SK-N-MC (cell line): ENCODE measurements around the gene MYO9A.

Experiments
- DNase-seq: peaks from one replicate; pipeline ENCODE4 v3.0.0-alpha.2; 2011; ENCODE audit warnings: low read depth, low spot score
- H3K27ac ChIP-seq: fragments of 200-600 bp; sonication (generic); 2 replicates; pipeline ENCODE4 v1.5.1; 2016; ENCODE audit warnings: mixed run types
- H3K36me3 ChIP-seq: fragments of 200-600 bp; sonication (generic); 2 replicates; pipeline ENCODE4 v1.6.1; 2017; ENCODE audit warnings: antibody characterized with exemption, low read length, mixed read lengths; ENCODE audit not compliant: insufficient read depth
- H3K4me3 ChIP-seq: fragments of 200-600 bp; sonication (generic); 2 replicates; pipeline ENCODE4 v1.5.1; 2016
- H3K9ac ChIP-seq: fragments of 200-600 bp; sonication (generic); 2 replicates; pipeline ENCODE4 v1.8.0; 2017; ENCODE audit warnings: mixed run types, mixed read lengths; ENCODE audit not compliant: insufficient read length
- H3K9me3 ChIP-seq: fragments of 200-600 bp; sonication (generic); 2 replicates; pipeline ENCODE4 v1.6.1; 2017; ENCODE audit warnings: low read depth, mild to moderate bottlenecking, antibody characterized with exemption, low read length, moderate library complexity, mixed read lengths
- EZH2 ChIP-seq: fragments of 200-600 bp; sonication (generic); IDR thresholded peaks from one replicate; pipeline ENCODE4 v1.6.1; 2017; ENCODE audit warnings: antibody characterized with exemption
- FOXP2 ChIP-seq: optimal IDR thresholded peaks from 2 replicates; pipeline ENCODE3; 2011; ENCODE audit warnings: mild to moderate bottlenecking, moderate library complexity; ENCODE audit not compliant: insufficient read depth; ENCODE audit errors: extremely low read length, control extremely low read depth
- POLR2AphosphoS5 ChIP-seq: IDR thresholded peaks from 2 replicates; pipeline ENCODE4 v1.6.1; 2012; ENCODE audit warnings: mild to moderate bottlenecking, low read depth, low read length, borderline replicate concordance

MYO9A gene

DNA sequence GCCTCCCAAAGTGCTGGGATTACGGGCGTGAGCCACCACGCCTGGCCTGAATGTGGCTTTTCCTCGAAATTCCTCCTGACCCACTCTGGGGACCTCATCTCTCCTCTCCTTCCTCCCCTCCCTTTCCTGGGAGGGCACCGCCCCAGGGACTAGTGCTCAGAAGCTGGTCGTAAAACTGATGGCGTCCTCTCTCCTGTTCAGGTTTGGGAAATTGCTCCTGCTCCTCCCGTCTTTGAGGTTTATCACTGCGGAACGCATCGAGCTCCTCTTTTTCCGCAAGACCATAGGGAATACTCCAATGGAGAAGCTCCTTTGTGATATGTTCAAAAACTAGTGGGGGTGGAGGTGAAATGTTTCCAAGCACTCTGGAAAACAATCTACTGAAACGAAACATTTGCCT is 300.6 kb downstream of the MYO9A start:
- Histone ChIP-seq H3K9ac (no peak overlapping the region), H3K4me3 (no peak overlapping the region), H3K27ac (no peak overlapping the region), H3K36me3 (no peaks in the 10 kb centered on the region), H3K9me3 (no peaks in the 10 kb centered on the region)
- no peak for DNase-seq
- no peak for TF ChIP-seq EZH2
- TF ChIP-seq POLR2AphosphoS5, result no peak
- TF ChIP-seq FOXP2, result no peak

- Histone ChIP-seq H3K9me3 (no peaks in the 10 kb centered on the region), H3K9ac (no peak overlapping the region), H3K4me3 (no peak overlapping the region), H3K36me3 (no peaks in the 10 kb centered on the region), H3K27ac (no peak overlapping the region)
- DNase-seq, result no peak
- TF ChIP-seq POLR2AphosphoS5 (no peak), EZH2 (no peak), FOXP2 (no peak)
These were observed 302.6 kb downstream of the MYO9A start for GRCh38 chr15:71815301-71815700.

DNA sequence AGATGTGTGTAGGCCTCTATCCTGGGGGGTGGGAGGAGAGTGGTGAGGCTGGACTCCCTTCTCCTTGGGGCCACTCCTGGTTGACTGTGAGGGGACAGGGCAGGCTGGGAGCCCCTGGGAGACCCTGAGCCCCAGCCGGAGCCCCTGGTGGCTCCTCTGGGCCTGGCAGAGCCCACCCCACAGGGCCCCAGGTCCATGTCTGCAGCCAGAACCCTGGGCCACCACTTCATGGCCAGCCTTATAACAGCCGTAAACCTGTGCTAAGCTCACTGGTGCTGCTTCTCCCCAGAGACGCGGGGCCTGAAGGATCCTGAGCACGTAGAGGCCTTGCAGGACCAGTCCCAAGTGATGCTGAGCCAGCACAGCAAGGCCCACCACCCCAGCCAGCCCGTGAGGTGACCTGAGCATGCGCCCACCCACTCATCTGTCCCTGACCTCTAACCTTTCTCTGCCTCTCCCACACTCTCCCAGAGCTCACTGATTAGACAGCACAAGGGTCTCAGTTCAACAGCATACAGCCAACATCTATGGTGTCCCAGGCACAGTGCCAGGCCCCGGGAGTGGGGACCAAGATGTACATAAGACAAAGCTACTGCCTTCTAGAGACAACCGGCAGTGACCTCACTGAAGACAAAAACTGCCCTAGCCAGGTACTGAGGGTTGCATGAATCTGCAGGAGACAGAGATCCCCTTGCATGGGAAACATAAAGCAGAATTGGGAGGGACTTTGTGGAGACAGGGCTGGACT is 304.1 kb downstream of the MYO9A start:
- H3K36me3 ChIP-seq, result no peaks in the 10 kb centered on the region

GRCh38 chr15:71812966-71813722 is 304.8 kb downstream of the MYO9A start:
- no peak for DNase-seq
- no peak overlapping the region for H3K4me3 ChIP-seq
- H3K9me3 ChIP-seq, result no peaks in the 10 kb centered on the region
- TF ChIP-seq FOXP2 (no peak), POLR2AphosphoS5 (no peak), EZH2 (no peak)
- no peaks in the 10 kb centered on the region for H3K36me3 ChIP-seq
- no peak overlapping the region for H3K9ac ChIP-seq
- H3K27ac ChIP-seq, result no peak overlapping the region

More for the DNA sequence above, 304.1 kb downstream of the MYO9A start:
- TF ChIP-seq EZH2 (no peak), FOXP2 (no peak), POLR2AphosphoS5 (no peak)
- DNase-seq, result no peak
- H3K9me3 ChIP-seq, result no peaks in the 10 kb centered on the region
- no peak overlapping the region for H3K4me3 ChIP-seq
- H3K27ac ChIP-seq, result no peak overlapping the region
- H3K9ac ChIP-seq, result no peak overlapping the region

- TF ChIP-seq EZH2 (no peak), FOXP2 (no peak), POLR2AphosphoS5 (no peak)
- DNase-seq, result no peak
- H3K9me3 ChIP-seq, result no peaks in the 10 kb centered on the region
- H3K9ac ChIP-seq, result no peak overlapping the region
- H3K27ac ChIP-seq, result no peak overlapping the region
- H3K4me3 ChIP-seq, result no peak overlapping the region
- H3K36me3 ChIP-seq, result no peaks in the 10 kb centered on the region
These were observed 305.9 kb downstream of the MYO9A start for GRCh38 chr15:71811752-71812735.

- Histone ChIP-seq H3K4me3 (no peak overlapping the region), H3K9me3 (no peaks in the 10 kb centered on the region), H3K9ac (no peak overlapping the region), H3K36me3 (no peaks in the 10 kb centered on the region), H3K27ac (no peak overlapping the region)
- TF ChIP-seq EZH2 (no peak), POLR2AphosphoS5 (no peak), FOXP2 (no peak)
- no peak for DNase-seq
These were observed 306.8 kb downstream of the MYO9A start for GRCh38 chr15:71811036-71811736.

GRCh38 chr15:71810256-71811035 is 307.5 kb downstream of the MYO9A start, which contains the start of gene NR2E3:
Gene NR2E3 (plus strand): TSS chr15:71810554. CDS start chr15:71810744, 190 bp downstream.
- Histone ChIP-seq H3K9me3 (no peaks in the 10 kb centered on the region), H3K36me3 (no peaks in the 10 kb centered on the region), H3K9ac (no peak within 1 kb of the TSS), H3K4me3 (no peak within 1 kb of the TSS), H3K27ac (no peak within 1 kb of the TSS)
- TF ChIP-seq POLR2AphosphoS5 (no peak), FOXP2 (no peak), EZH2 (no peak)
- no peak for DNase-seq
